ENCODE results near the gene SLC25A15. TPM values are rescaled to one million over a fixed set of nuclear protein-coding genes. Genes with fewer than 3 reads are reported as not detected.
"Not testable (repeated sequence)": the region's sequence is repeated elsewhere in the genome, so short reads cannot be mapped to it uniquely, and the experiment has no call there.

Gene SLC25A15
- total RNA-seq, 1 donor from 2014 or later: 9.3 TPM

- Mint-ChIP-seq H3K9me3 (ENCODE audit: low read depth) (peaks cover 26% of the 10 kb centered on the region), H3K36me3 (ENCODE audit: low read depth) (peaks cover 32% of the 10 kb centered on the region), H3K4me3 (ENCODE audit: unreplicated experiment) (no peak overlapping the region), H3K27me3 (ENCODE audit: low read depth) (no peaks in the 10 kb centered on the region), H3K27ac (ENCODE audit: unreplicated experiment) (no peak overlapping the region), H3K4me1 (ENCODE audit: low read depth) (no peaks in the 10 kb centered on the region)
- DNase-seq (ENCODE audit: low spot score): no peak
- no peak for TF ChIP-seq CTCF (IDR thresholded peaks at IDR 0.05)
Observed at GRCh38 chr13:40814803-40815202, 25.4 kb downstream of the SLC25A15 start.

- no peak for DNase-seq (ENCODE audit: low spot score)
- peaks cover 26% of the 10 kb centered on the region for H3K9me3 Mint-ChIP-seq (ENCODE audit: low read depth)
- H3K27ac Mint-ChIP-seq (ENCODE audit: unreplicated experiment): no peak overlapping the region
- H3K4me3 Mint-ChIP-seq (ENCODE audit: unreplicated experiment): no peak overlapping the region
- no peak for TF ChIP-seq CTCF (IDR thresholded peaks at IDR 0.05)
- H3K4me1 Mint-ChIP-seq (ENCODE audit: low read depth): no peaks in the 10 kb centered on the region
- H3K36me3 Mint-ChIP-seq (ENCODE audit: low read depth): peaks cover 25% of the 10 kb centered on the region
- no peaks in the 10 kb centered on the region for H3K27me3 Mint-ChIP-seq (ENCODE audit: low read depth)
Observed at GRCh38 chr13:40818926-40819325, 29.5 kb downstream of the SLC25A15 start.

- no peaks in the 10 kb centered on the region for H3K4me1 Mint-ChIP-seq (ENCODE audit: low read depth)
- DNase-seq (ENCODE audit: low spot score): no peak
- peaks cover 24% of the 10 kb centered on the region for H3K9me3 Mint-ChIP-seq (ENCODE audit: low read depth)
- no peak for TF ChIP-seq CTCF (IDR thresholded peaks at IDR 0.05)
- H3K4me3 Mint-ChIP-seq (ENCODE audit: unreplicated experiment): no peak overlapping the region
- H3K27me3 Mint-ChIP-seq (ENCODE audit: low read depth): no peaks in the 10 kb centered on the region
- H3K27ac Mint-ChIP-seq (ENCODE audit: unreplicated experiment): no peak overlapping the region
- H3K36me3 Mint-ChIP-seq (ENCODE audit: low read depth): peaks cover 23% of the 10 kb centered on the region
Observed at GRCh38 chr13:40819797-40820315, 30.4 kb downstream of the SLC25A15 start.

- not testable (repeated sequence) for H3K27me3 Mint-ChIP-seq (ENCODE audit: low read depth); H3K27ac Mint-ChIP-seq (ENCODE audit: unreplicated experiment); H3K4me3 Mint-ChIP-seq (ENCODE audit: unreplicated experiment); DNase-seq (ENCODE audit: low spot score); H3K4me1 Mint-ChIP-seq (ENCODE audit: low read depth)
- Mint-ChIP-seq H3K36me3 (ENCODE audit: low read depth) (peaks cover 26% of the 10 kb centered on the region), H3K9me3 (ENCODE audit: low read depth) (peaks cover 16% of the 10 kb centered on the region)
Observed at GRCh38 chr13:40839725-40840124, 50.3 kb downstream of the SLC25A15 start.

- not testable (repeated sequence) for H3K27ac Mint-ChIP-seq (ENCODE audit: unreplicated experiment); H3K4me1 Mint-ChIP-seq (ENCODE audit: low read depth); H3K4me3 Mint-ChIP-seq (ENCODE audit: unreplicated experiment); H3K27me3 Mint-ChIP-seq (ENCODE audit: low read depth); DNase-seq (ENCODE audit: low spot score)
- Mint-ChIP-seq H3K36me3 (ENCODE audit: low read depth) (peaks cover 24% of the 10 kb centered on the region), H3K9me3 (ENCODE audit: low read depth) (peaks cover 18% of the 10 kb centered on the region)
Observed at GRCh38 chr13:40840955-40841354, 51.5 kb downstream of the SLC25A15 start.

Small RNA genes within 50 kb of the gene (microRNA-seq; reads per million reads assigned to microRNA genes)
- gene MIR621 (ENCODE audit: borderline number of aligned reads): not detected

Other genes starting within 250 kb of the SLC25A15 start
- gene FOXO1, start 123.0 kb upstream of the SLC25A15 start, total RNA-seq: 8.9 to 17.7 TPM (median 9.7 TPM) in 3 replicates
- 11.5 to 15.4 TPM (median 12.3 TPM) in 3 replicates for gene MRPS31, start 18.4 kb upstream of the SLC25A15 start, total RNA-seq
- 45.7 to 46.7 TPM (median 45.8 TPM) in 3 replicates for gene ELF1, start 229.7 kb downstream of the SLC25A15 start, total RNA-seq